H1 (cell line): Measurements from ENCODE around the gene CCDC107. TPM values are rescaled to one million over a fixed set of nuclear protein-coding genes. Genes with fewer than 3 reads are reported as not detected.

Experiments
- SAP30 ChIP-seq: fragments of 300-600 bp; sonication (generic); IDR thresholded peaks from 2 replicates; pipeline ENCODE4 v1.7.1; 2012; ENCODE audit warnings: low read length, moderate library complexity, mild to moderate bottlenecking, inconsistent platforms; ENCODE audit not compliant: insufficient read depth, insufficient replicate concordance
- SP4 ChIP-seq: IDR thresholded peaks from 2 replicates; pipeline ENCODE4 v1.6.1; 2012; ENCODE audit warnings: low read length, inconsistent platforms
- polyA plus RNA-seq, 7 experiments: library from polyadenylated mRNA; depleted of rRNA in 3 of 7; stranded (reverse) in 5 of 7; unstranded in 2 of 7; fragments of >200 nt in 5 of 7; fragments of 200-250 nt in 2 of 7; gene quantifications; 1 replicate in 5 of 7; 2 replicates in 1 of 7; 4 replicates in 1 of 7; pipeline versions ENCODE4 v1.2.1 to v1.2.3, GENCODE V29; 2011 to 2013; ENCODE audit warnings: missing spikeins in 2 of 7, mixed read lengths in 2 of 7
- total RNA-seq: library from RNA; stranded (reverse); fragmentation: NEBNext Ultra II Directional; extraction: Animal tissue kit (Norgen Biotek cat#: 25700); gene quantifications from 2 replicates; pipeline ENCODE4 v1.2.1, GENCODE V29; 2021
- TF ChIP-seq, protein P1 (sequence below): IDR thresholded peaks from 2 replicates; pipeline ENCODE4 v1.6.1; 2012; ENCODE audit warnings: inconsistent platforms

The CCDC107 gene
- total and polyA plus RNA-seq, 2 of the 8 experiments (the other 6 are each of a cell fraction or from before 2014, with no cell fraction given): 8.2 to 9.0 TPM

DNA sequence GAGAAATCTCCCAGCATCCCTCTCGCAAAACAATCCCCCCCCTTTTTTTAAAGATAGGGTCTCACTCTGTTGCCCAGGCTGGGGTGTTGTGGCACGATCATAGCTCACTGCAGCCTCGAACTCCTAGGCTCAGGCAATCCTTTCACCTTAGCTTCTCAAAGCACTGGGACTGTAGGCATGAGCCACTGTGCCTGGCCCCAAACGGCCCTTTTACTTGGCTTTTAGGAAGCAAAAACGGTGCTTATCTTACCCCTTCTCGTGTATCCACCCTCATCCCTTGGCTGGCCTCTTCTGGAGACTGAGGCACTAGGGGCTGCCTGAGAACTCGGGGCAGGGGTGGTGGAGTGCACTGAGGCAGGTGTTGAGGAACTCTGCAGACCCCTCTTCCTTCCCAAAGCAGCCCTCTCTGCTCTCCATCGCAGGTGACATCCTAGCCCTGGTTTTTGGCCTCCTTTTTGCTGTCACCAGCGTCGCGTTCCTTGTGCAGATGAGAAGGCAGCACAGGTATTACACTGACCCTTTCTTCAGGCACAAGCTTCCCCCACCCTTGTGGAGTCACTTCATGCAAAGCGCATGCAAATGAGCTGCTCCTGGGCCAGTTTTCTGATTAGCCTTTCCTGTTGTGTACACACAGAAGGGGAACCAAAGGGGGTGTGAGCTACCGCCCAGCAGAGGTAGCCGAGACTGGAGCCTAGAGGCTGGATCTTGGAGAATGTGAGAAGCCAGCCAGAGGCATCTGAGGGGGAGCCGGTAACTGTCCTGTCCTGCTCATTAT is 22.4 kb downstream of the CCDC107 start (continued):
- TF ChIP-seq SAP30 (no peak), SP4 (no peak)
- TF ChIP-seq, protein P1, sequence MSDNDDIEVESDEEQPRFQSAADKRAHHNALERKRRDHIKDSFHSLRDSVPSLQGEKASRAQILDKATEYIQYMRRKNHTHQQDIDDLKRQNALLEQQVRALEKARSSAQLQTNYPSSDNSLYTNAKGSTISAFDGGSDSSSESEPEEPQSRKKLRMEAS: no peak
